Keratinocyte (primary cell): ENCODE measurements around the gene RELA. TPM values are rescaled to one million over a fixed set of nuclear protein-coding genes. Genes with fewer than 3 reads are reported as not detected.

Experiments used
- DNase-seq: peaks from one replicate; pipeline ENCODE4 v3.0.0-alpha.2; 2011; ENCODE audit warnings: low read depth, missing footprints, low spot score
- FAIRE-seq: peaks from 2 replicates; lab custom pipeline; 2011; peaks lifted over from hg19 to GRCh38; lab: Jason Lieb, UNC
- H2AFZ ChIP-seq: 2 replicates; pipeline ENCODE4 v1.6.0; 2012; ENCODE audit warnings: low read length, control low read depth, inconsistent platforms; ENCODE audit not compliant: control insufficient read depth
- H3K27ac ChIP-seq: 2 replicates; pipeline ENCODE4 v1.5.1; 2011; ENCODE audit warnings: low read length; ENCODE audit not compliant: control insufficient read depth, insufficient read depth
- H3K27me3 ChIP-seq: 3 replicates; pipeline ENCODE4 v1.6.0; 2011; ENCODE audit warnings: low read length; ENCODE audit not compliant: control insufficient read depth, insufficient read depth; ENCODE audit errors: extremely low read depth
- H3K36me3 ChIP-seq, 2 experiments: 2 replicates in 1 of 2; 3 replicates in 1 of 2; pipeline ENCODE4 v1.5.1; 2011; ENCODE audit warnings: low read length in 2 of 2, mild to moderate bottlenecking in 1 of 2; ENCODE audit not compliant: control insufficient read depth in 2 of 2, insufficient read depth in 2 of 2; ENCODE audit errors: extremely low read depth in 1 of 2
- H3K4me1 ChIP-seq: 3 replicates; pipeline ENCODE4 v1.5.1; 2011; ENCODE audit warnings: low read length; ENCODE audit not compliant: control insufficient read depth, insufficient read depth; ENCODE audit errors: extremely low read depth
- H3K4me2 ChIP-seq: 3 replicates; pipeline ENCODE4 v1.6.0; 2011; ENCODE audit warnings: low read depth, low read length; ENCODE audit not compliant: control insufficient read depth, insufficient read depth; ENCODE audit errors: extremely low read depth
- H3K4me3 ChIP-seq, 3 experiments: fragments of 200-600 bp in 1 of 3; sonication (generic) in 1 of 3; 2 replicates in 2 of 3; 3 replicates in 1 of 3; pipeline ENCODE4 v1.5.1; 2011 to 2016; ENCODE audit warnings: low read length in 3 of 3, mild to moderate bottlenecking in 3 of 3, control low read depth in 2 of 3, inconsistent platforms in 1 of 3, low read depth in 1 of 3, mixed read lengths in 1 of 3, mixed run types in 1 of 3, moderate library complexity in 1 of 3; ENCODE audit not compliant: control insufficient read depth in 2 of 3, insufficient read depth in 2 of 3; ENCODE audit errors: extremely low read depth in 1 of 3
- H3K79me2 ChIP-seq: 2 replicates; pipeline ENCODE4 v1.6.0; 2012; ENCODE audit warnings: low read length; ENCODE audit not compliant: control insufficient read depth, insufficient read depth
- H3K9ac ChIP-seq: 3 replicates; pipeline ENCODE4 v1.6.0; 2011; ENCODE audit warnings: low read length; ENCODE audit not compliant: control insufficient read depth, insufficient read depth; ENCODE audit errors: extremely low read depth
- H3K9me1 ChIP-seq: 3 replicates; pipeline ENCODE4 v1.6.0; 2011; ENCODE audit warnings: low read length; ENCODE audit not compliant: control insufficient read depth, insufficient read depth; ENCODE audit errors: extremely low read depth
- H3K9me3 ChIP-seq: 2 replicates; pipeline ENCODE4 v1.5.1; 2012; ENCODE audit warnings: low read depth, low read length; ENCODE audit not compliant: control insufficient read depth
- H4K20me1 ChIP-seq: 3 replicates; pipeline ENCODE4 v1.6.0; 2011; ENCODE audit warnings: low read length; ENCODE audit not compliant: control insufficient read depth, insufficient read depth; ENCODE audit errors: extremely low read depth
- CTCF ChIP-seq, 3 experiments: IDR thresholded peaks in 1 of 3; conservative IDR thresholded peaks in 1 of 3; optimal IDR thresholded peaks in 1 of 3; 2 replicates in 2 of 3; 3 replicates in 1 of 3; pipeline versions ENCODE3 to v1.5.1; 2011; ENCODE audit warnings: low read length in 3 of 3, mild to moderate bottlenecking in 3 of 3, moderate library complexity in 2 of 3, control low read depth in 1 of 3, inconsistent platforms in 1 of 3; ENCODE audit not compliant: insufficient read depth in 2 of 3; ENCODE audit errors: extremely low read depth in 1 of 3
- EZH2 ChIP-seq: IDR thresholded peaks from one replicate; pipeline ENCODE4 v1.6.1; 2012; ENCODE audit warnings: inconsistent platforms, mild to moderate bottlenecking, low read length, moderate library complexity
- dilution Hi-C: fragments of 300-500 bp; cut with MboI; formaldehyde crosslinking; loops from one replicate; pipeline ENCODE4 v1.7.0; 2020; ENCODE audit warnings: low sequenced_read_pairs; ENCODE audit not compliant: extremely low pct_ligation_motif_present
- polyA plus RNA-seq, 5 experiments: library from polyadenylated mRNA; depleted of rRNA in 3 of 5; stranded (reverse) in 3 of 5; stranded (forward) in 1 of 5; unstranded in 1 of 5; fragments of >200 nt; gene quantifications; 1 replicate in 1 of 5; 2 replicates in 3 of 5; 3 replicates in 1 of 5; pipeline versions ENCODE4 v1.2.1 to v1.2.3, GENCODE V29; 2011 to 2012; ENCODE audit warnings: missing spikeins in 2 of 5, low read depth in 1 of 5, low replicate concordance in 1 of 5

RELA gene
- polyA plus RNA-seq, 1 donor (not counting 4 experiments of a cell fraction or from before 2014, with no cell fraction given), result 20.4 TPM

GRCh38 chr11:65703846-65704245 lies 41.1 kb upstream of the RELA start:
- TF ChIP-seq EZH2 (no peak), CTCF (optimal IDR thresholded peaks at IDR 0.05 in 1 of 3, IDR thresholded peaks at IDR 0.05 in 1 of 3, conservative IDR thresholded peaks at IDR 0.05 in 1 of 3; ENCODE audit: extremely low read depth in 1 of 3, insufficient read depth in 2 of 3, low read length in 3 of 3) (no peak)
- Histone ChIP-seq H3K27me3 (no peaks in the 10 kb centered on the region), H3K9ac (no peak overlapping the region), H4K20me1 (no peaks in the 10 kb centered on the region), H2AFZ (no peak overlapping the region), H3K36me3 (no peaks in the 10 kb centered on the region), H3K4me3 (no peak overlapping the region), H3K9me3 (no peaks in the 10 kb centered on the region), H3K79me2 (no peaks in the 10 kb centered on the region), H3K4me1 (no peaks in the 10 kb centered on the region), H3K27ac (no peak overlapping the region), H3K9me1 (no peaks in the 10 kb centered on the region), H3K4me2 (no peak overlapping the region)
- FAIRE-seq (no peak), DNase-seq (no peak)
- dilution Hi-C loops, result no loop called here

- TF ChIP-seq EZH2 (no peak), CTCF (optimal IDR thresholded peaks at IDR 0.05 in 1 of 3, IDR thresholded peaks at IDR 0.05 in 1 of 3, conservative IDR thresholded peaks at IDR 0.05 in 1 of 3; ENCODE audit: extremely low read depth in 1 of 3, insufficient read depth in 2 of 3, low read length in 3 of 3) (no peak)
- Histone ChIP-seq H2AFZ (no peak overlapping the region), H3K27ac (no peak overlapping the region), H3K4me2 (no peak overlapping the region), H3K27me3 (no peaks in the 10 kb centered on the region), H3K79me2 (no peaks in the 10 kb centered on the region), H4K20me1 (no peaks in the 10 kb centered on the region), H3K9me3 (no peaks in the 10 kb centered on the region), H3K4me1 (no peaks in the 10 kb centered on the region), H3K4me3 (no peak overlapping the region), H3K9ac (no peak overlapping the region), H3K9me1 (no peaks in the 10 kb centered on the region), H3K36me3 (no peaks in the 10 kb centered on the region)
- no peak for FAIRE-seq
- DNase-seq, result no peak
- dilution Hi-C loops, result no loop called here
Measured at GRCh38 chr11:65701686-65702085, 39.0 kb upstream of the RELA start.
